Neural cell (in vitro differentiated cells): ENCODE results near the gene DGKB. TPM values are rescaled to one million over a fixed set of nuclear protein-coding genes. Genes with fewer than 3 reads are reported as not detected.

Experiments used
- H2AFZ ChIP-seq: fragments of 200-600, 300-800 bp; sonication (generic), shearing (Covaris generic); 2 replicates; pipeline ENCODE4 v1.6.0; 2014; ENCODE audit warnings: low read depth, mild to moderate bottlenecking, antibody characterized with exemption, low read length, moderate library complexity
- H3F3A ChIP-seq: fragments of 200-600 bp; shearing (Covaris generic); 2 replicates; pipeline ENCODE4 v1.6.1; 2016; ENCODE audit warnings: mild to moderate bottlenecking, moderate library complexity, mixed read lengths, antibody characterized with exemption, low read length; ENCODE audit not compliant: insufficient read depth, poor library complexity, severe bottlenecking
- H3K27ac ChIP-seq: fragments of 200-600, 300-800 bp; sonication (generic), shearing (Covaris generic); 2 replicates; pipeline ENCODE4 v1.5.1; 2014; ENCODE audit warnings: mild to moderate bottlenecking, low read length, moderate library complexity
- H3K27me3 ChIP-seq: fragments of 300-800, 200-600 bp; sonication (generic), shearing (Covaris generic); 2 replicates; pipeline ENCODE4 v1.6.0; 2014; ENCODE audit warnings: mild to moderate bottlenecking, low read depth, low read length, moderate library complexity; ENCODE audit not compliant: insufficient read depth
- H3K36me3 ChIP-seq: fragments of 300-800, 200-600 bp; sonication (generic), shearing (Covaris generic); 2 replicates; pipeline ENCODE4 v1.5.1; 2014; ENCODE audit warnings: mild to moderate bottlenecking, antibody characterized with exemption, low read length, moderate library complexity; ENCODE audit not compliant: insufficient read depth
- H3K4me2 ChIP-seq: fragments of 300-800, 200-600 bp; sonication (generic), shearing (Covaris generic); 2 replicates; pipeline ENCODE4 v1.6.0; 2014; ENCODE audit warnings: mild to moderate bottlenecking, low read length
- H3K4me3 ChIP-seq: fragments of 300-800, 200-600 bp; sonication (generic), shearing (Covaris generic); 2 replicates; pipeline ENCODE4 v1.5.1; 2014; ENCODE audit warnings: mild to moderate bottlenecking, low read length, moderate library complexity
- H3K79me2 ChIP-seq: fragments of 200-600 bp; shearing (Covaris generic); replicated peaks from 2 replicates; pipeline ENCODE4 v1.6.0; 2014; ENCODE audit warnings: mild to moderate bottlenecking, low read length, moderate library complexity; ENCODE audit not compliant: insufficient read depth
- H3K9ac ChIP-seq: fragments of 300-800, 200-600 bp; sonication (generic), shearing (Covaris generic); 2 replicates; pipeline ENCODE4 v1.6.1; 2016; ENCODE audit warnings: mild to moderate bottlenecking, low read length, mixed read lengths
- H3K9me2 ChIP-seq: fragments of 200-600 bp; shearing (Covaris generic); 2 replicates; pipeline ENCODE4 v1.6.1; 2016; ENCODE audit warnings: mild to moderate bottlenecking, low read length, mixed read lengths; ENCODE audit not compliant: insufficient read depth
- H3K9me3 ChIP-seq: fragments of 200-600, 300-800 bp; sonication (generic), shearing (Covaris generic); 2 replicates; pipeline ENCODE4 v1.6.1; 2016; ENCODE audit warnings: mild to moderate bottlenecking, mixed run types, low read length, moderate library complexity, mixed read lengths
- H4K20me1 ChIP-seq: fragments of 200-600 bp; shearing (Covaris generic); 2 replicates; pipeline ENCODE4 v1.6.1; 2016; ENCODE audit warnings: mild to moderate bottlenecking, mixed run types; ENCODE audit not compliant: insufficient read depth
- EP300 ChIP-seq: fragments of 450-650 bp; conservative IDR thresholded peaks from 2 replicates; pipeline ENCODE4 v1.6.1; 2014; ENCODE audit warnings: antibody characterized with exemption, mild to moderate bottlenecking, moderate library complexity; ENCODE audit not compliant: poor library complexity, severe bottlenecking
- EZH2 ChIP-seq: fragments of 200-600, 300-800 bp; shearing (Covaris generic), sonication (generic); IDR thresholded peaks from 2 replicates; pipeline ENCODE4 v1.6.1; 2014; ENCODE audit warnings: antibody characterized with exemption, low read length, borderline replicate concordance, mild to moderate bottlenecking; ENCODE audit not compliant: insufficient read depth, poor library complexity, severe bottlenecking
- MXI1 ChIP-seq: fragments of 450-650 bp; conservative IDR thresholded peaks from 2 replicates; pipeline ENCODE4 v1.6.1; 2014; ENCODE audit warnings: antibody characterized with exemption, mild to moderate bottlenecking; ENCODE audit not compliant: poor library complexity, severe bottlenecking
- POLR2AphosphoS5 ChIP-seq: IDR thresholded peaks from 2 replicates; pipeline ENCODE4 v1.6.1; 2012
- RAD21 ChIP-seq: fragments of 450-650 bp; conservative IDR thresholded peaks from 2 replicates; pipeline ENCODE4 v1.6.1; 2014; ENCODE audit warnings: antibody characterized with exemption, mild to moderate bottlenecking, moderate library complexity
- SMC3 ChIP-seq: fragments of 450-650 bp; conservative IDR thresholded peaks from 2 replicates; pipeline ENCODE4 v1.6.1; 2014; ENCODE audit warnings: antibody characterized with exemption, mild to moderate bottlenecking, moderate library complexity; ENCODE audit not compliant: poor library complexity
- TAF1 ChIP-seq: IDR thresholded peaks from 2 replicates; pipeline ENCODE4 v1.6.1; 2012; ENCODE audit warnings: low read depth
- polyA plus RNA-seq: library from polyadenylated mRNA; depleted of rRNA; stranded (reverse); fragments of >200 nt; gene quantifications from 2 replicates; pipeline ENCODE4 v1.2.3, GENCODE V29; 2014
- TF ChIP-seq, protein P1 (sequence below): fragments of 450-650 bp; IDR thresholded peaks from 2 replicates; pipeline ENCODE4 v1.5.1; 2014; ENCODE audit warnings: antibody characterized with exemption, mild to moderate bottlenecking, moderate library complexity; ENCODE audit not compliant: poor library complexity, severe bottlenecking
- TF ChIP-seq, protein P2 (sequence below): IDR thresholded peaks from 2 replicates; pipeline ENCODE4 v1.6.1; 2012; ENCODE audit warnings: borderline replicate concordance

The DGKB gene
- polyA plus RNA-seq, 1 donor from 2014 or later, result 0.20 TPM

DNA sequence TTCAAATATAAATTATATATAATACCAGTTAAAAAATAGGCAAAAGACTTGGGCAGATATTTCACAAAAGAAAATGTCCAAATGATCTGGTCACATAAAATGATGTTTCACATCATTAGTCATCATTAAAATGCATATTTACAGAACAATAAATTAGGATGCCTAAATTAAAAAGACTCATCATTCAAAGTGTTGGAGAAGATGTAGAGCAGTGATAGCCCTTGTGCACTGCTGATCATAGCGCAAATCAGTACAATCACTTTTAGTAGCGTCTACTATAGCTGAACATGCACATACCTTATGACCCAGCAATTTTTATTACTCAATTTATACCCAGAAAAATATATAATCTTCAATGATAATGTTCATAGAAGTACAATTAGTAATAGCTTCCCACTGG lies 579.8 kb downstream of the DGKB start:
- Histone ChIP-seq H3K79me2 (no peaks in the 10 kb centered on the region), H3K27ac (no peak overlapping the region), H3K27me3 (no peaks in the 10 kb centered on the region), H3K9me3 (no peaks in the 10 kb centered on the region), H3K9ac (no peak overlapping the region), H3K36me3 (no peaks in the 10 kb centered on the region), H4K20me1 (no peaks in the 10 kb centered on the region), H3K9me2 (no peaks in the 10 kb centered on the region), H3K4me3 (no peak overlapping the region), H3K4me2 (no peak overlapping the region), H2AFZ (no peak overlapping the region), H3F3A (no peaks in the 10 kb centered on the region)
- TF ChIP-seq EP300, result no peak
- TF ChIP-seq MXI1, result no peak
- TF ChIP-seq, protein P1, sequence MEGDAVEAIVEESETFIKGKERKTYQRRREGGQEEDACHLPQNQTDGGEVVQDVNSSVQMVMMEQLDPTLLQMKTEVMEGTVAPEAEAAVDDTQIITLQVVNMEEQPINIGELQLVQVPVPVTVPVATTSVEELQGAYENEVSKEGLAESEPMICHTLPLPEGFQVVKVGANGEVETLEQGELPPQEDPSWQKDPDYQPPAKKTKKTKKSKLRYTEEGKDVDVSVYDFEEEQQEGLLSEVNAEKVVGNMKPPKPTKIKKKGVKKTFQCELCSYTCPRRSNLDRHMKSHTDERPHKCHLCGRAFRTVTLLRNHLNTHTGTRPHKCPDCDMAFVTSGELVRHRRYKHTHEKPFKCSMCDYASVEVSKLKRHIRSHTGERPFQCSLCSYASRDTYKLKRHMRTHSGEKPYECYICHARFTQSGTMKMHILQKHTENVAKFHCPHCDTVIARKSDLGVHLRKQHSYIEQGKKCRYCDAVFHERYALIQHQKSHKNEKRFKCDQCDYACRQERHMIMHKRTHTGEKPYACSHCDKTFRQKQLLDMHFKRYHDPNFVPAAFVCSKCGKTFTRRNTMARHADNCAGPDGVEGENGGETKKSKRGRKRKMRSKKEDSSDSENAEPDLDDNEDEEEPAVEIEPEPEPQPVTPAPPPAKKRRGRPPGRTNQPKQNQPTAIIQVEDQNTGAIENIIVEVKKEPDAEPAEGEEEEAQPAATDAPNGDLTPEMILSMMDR, result no peak
- TF ChIP-seq SMC3, result no peak
- TF ChIP-seq POLR2AphosphoS5, result no peak

GRCh38 chr7:14321947-14322346 lies 580.6 kb downstream of the DGKB start:
- Histone ChIP-seq H3K9me2 (no peaks in the 10 kb centered on the region), H3K9me3 (no peaks in the 10 kb centered on the region), H3K4me3 (no peak overlapping the region), H4K20me1 (no peaks in the 10 kb centered on the region), H3F3A (no peaks in the 10 kb centered on the region), H3K4me2 (no peak overlapping the region), H3K9ac (no peak overlapping the region), H3K27me3 (no peaks in the 10 kb centered on the region), H3K79me2 (no peaks in the 10 kb centered on the region), H3K36me3 (no peaks in the 10 kb centered on the region), H2AFZ (no peak overlapping the region), H3K27ac (no peak overlapping the region)
- TF ChIP-seq EP300 (no peak), MXI1 (no peak), TAF1 (no peak), SMC3 (no peak), RAD21 (no peak), POLR2AphosphoS5 (no peak), EZH2 (no peak)
- TF ChIP-seq, protein P1, result no peak
- TF ChIP-seq, protein P2, sequence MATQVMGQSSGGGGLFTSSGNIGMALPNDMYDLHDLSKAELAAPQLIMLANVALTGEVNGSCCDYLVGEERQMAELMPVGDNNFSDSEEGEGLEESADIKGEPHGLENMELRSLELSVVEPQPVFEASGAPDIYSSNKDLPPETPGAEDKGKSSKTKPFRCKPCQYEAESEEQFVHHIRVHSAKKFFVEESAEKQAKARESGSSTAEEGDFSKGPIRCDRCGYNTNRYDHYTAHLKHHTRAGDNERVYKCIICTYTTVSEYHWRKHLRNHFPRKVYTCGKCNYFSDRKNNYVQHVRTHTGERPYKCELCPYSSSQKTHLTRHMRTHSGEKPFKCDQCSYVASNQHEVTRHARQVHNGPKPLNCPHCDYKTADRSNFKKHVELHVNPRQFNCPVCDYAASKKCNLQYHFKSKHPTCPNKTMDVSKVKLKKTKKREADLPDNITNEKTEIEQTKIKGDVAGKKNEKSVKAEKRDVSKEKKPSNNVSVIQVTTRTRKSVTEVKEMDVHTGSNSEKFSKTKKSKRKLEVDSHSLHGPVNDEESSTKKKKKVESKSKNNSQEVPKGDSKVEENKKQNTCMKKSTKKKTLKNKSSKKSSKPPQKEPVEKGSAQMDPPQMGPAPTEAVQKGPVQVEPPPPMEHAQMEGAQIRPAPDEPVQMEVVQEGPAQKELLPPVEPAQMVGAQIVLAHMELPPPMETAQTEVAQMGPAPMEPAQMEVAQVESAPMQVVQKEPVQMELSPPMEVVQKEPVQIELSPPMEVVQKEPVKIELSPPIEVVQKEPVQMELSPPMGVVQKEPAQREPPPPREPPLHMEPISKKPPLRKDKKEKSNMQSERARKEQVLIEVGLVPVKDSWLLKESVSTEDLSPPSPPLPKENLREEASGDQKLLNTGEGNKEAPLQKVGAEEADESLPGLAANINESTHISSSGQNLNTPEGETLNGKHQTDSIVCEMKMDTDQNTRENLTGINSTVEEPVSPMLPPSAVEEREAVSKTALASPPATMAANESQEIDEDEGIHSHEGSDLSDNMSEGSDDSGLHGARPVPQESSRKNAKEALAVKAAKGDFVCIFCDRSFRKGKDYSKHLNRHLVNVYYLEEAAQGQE, result no peak
